Natural killer cell (primary cell): ENCODE measurements around the gene PLEKHA6. TPM values are rescaled to one million over a fixed set of nuclear protein-coding genes. Genes with fewer than 3 reads are reported as not detected.

Experiments
- ATAC-seq, 3 donors: fragments of 150-1000 bp in 2 of 3; fragments of 200-7000 bp in 1 of 3; cut with Tn5 transposase; 1 replicate in 1 of 3; 2 replicates in 2 of 3; pipeline ENCODE4 v1.10.0; 2021; ENCODE audit warnings: mild to moderate bottlenecking in 2 of 3, moderate library complexity in 2 of 3
- DNase-seq, 2 donors: peaks; one replicate each; pipeline versions ENCODE4 v3.0.0 to v3.0.0-alpha.2; 2013 to 2021; ENCODE audit warnings: mixed read lengths in 1 of 2
- H3K27ac ChIP-seq: one replicate; pipeline ENCODE4 v1.5.1; 2013; ENCODE audit warnings: mild to moderate bottlenecking, low read length
- H3K27me3 ChIP-seq: one replicate; pipeline ENCODE4 v1.6.1; 2013; ENCODE audit warnings: low read length; ENCODE audit not compliant: control insufficient read depth, insufficient read depth
- H3K36me3 ChIP-seq: one replicate; pipeline ENCODE4 v1.6.1; 2013; ENCODE audit warnings: low read length; ENCODE audit not compliant: control insufficient read depth, insufficient read depth
- H3K4me1 ChIP-seq: one replicate; pipeline ENCODE4 v1.6.1; 2013; ENCODE audit warnings: low read length; ENCODE audit not compliant: control insufficient read depth, insufficient read depth
- H3K4me3 ChIP-seq: one replicate; pipeline ENCODE4 v1.5.1; 2013; ENCODE audit warnings: low read length
- H3K9me3 ChIP-seq: one replicate; pipeline ENCODE4 v1.6.1; 2013; ENCODE audit warnings: low read length; ENCODE audit not compliant: control insufficient read depth, insufficient read depth
- H3K27ac Mint-ChIP-seq, 2 donors: one replicate each; pipeline ENCODE4 v1.8.0; 2022; ENCODE audit warnings: mild to moderate bottlenecking in 2 of 2, mixed read lengths in 2 of 2, moderate library complexity in 1 of 2
- H3K27me3 Mint-ChIP-seq, 2 donors: one replicate each; pipeline ENCODE4 v1.8.0; 2022; ENCODE audit warnings: low read depth in 2 of 2, mixed read lengths in 2 of 2
- H3K36me3 Mint-ChIP-seq: one replicate; pipeline ENCODE4 v1.8.0; 2022; ENCODE audit warnings: mixed read lengths
- H3K4me1 Mint-ChIP-seq, 2 donors: one replicate each; pipeline ENCODE4 v1.8.0; 2022; ENCODE audit warnings: mixed read lengths in 2 of 2
- H3K4me3 Mint-ChIP-seq: one replicate; pipeline ENCODE4 v1.8.0; 2022; ENCODE audit warnings: mild to moderate bottlenecking, moderate library complexity, mixed read lengths
- H3K9me3 Mint-ChIP-seq, 2 donors: one replicate each; pipeline ENCODE4 v1.8.0; 2022; ENCODE audit warnings: mixed read lengths in 2 of 2
- CTCF ChIP-seq: fragments of 200-600 bp; IDR thresholded peaks from one replicate; pipeline ENCODE4 v1.8.0; 2022; ENCODE audit warnings: antibody characterized with exemption
- WGBS: methylation state at CpG from one replicate; pipeline ENCODE4 v1.1.7; 2013; ENCODE audit warnings: missing lambda C conversion rate; ENCODE audit not compliant: insufficient coverage; 5-methylcytosine and 5-hydroxymethylcytosine counted together
- intact Hi-C: fragments of 100-400 bp; cut with micrococcal nuclease; formaldehyde crosslinking; loops from one replicate; pipeline ENCODE4 v1.14.2; 2022
- total RNA-seq, 4 donors: library from RNA; stranded (reverse); fragments of 120-200 nt in 1 of 4; gene quantifications; one replicate each; pipeline versions ENCODE4 v1.2.3 to v1.2.4, GENCODE V29; 2013 to 2022

Gene PLEKHA6
- total RNA-seq, 3 donors from 2014 or later (not counting 1 experiment from before 2014, with no cell fraction given): 0.10 to 0.43 (median 0.16) TPM

DNA sequence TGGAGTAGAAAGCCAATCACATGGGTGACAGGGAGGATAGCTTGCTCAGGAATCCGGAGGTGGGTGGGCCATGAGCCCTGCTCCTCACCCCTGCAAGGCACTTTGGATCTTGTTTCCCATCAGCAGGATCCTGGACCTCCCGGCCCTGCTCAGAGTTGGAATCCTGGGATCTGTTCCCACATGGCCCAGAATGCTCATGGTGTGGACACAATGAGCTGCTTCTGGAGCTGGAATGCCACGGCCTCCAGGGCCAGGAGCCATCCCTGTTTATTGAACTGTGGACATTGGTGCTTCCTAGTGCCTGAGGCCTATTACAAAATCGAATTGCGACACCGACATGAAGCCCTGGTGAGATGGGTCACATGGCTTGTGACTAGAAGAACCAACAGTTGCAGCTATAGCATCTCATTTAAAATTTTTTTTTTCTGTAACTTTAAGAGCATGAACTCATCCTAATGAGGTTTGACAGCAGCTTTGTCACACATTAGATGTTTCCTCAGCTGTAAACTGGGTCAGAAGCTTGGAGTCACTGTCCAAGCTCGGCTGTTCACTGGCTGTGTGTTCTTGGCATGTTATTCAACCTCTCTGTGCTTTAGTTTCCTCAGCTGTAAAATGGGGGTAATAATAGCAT lies 105.6 kb downstream of the PLEKHA6 start:
- Histone ChIP-seq H3K36me3 (no peaks in the 10 kb centered on the region), H3K4me1 (no peaks in the 10 kb centered on the region), H3K4me3 (no peak overlapping the region), H3K27ac (no peak overlapping the region), H3K27me3 (no peaks in the 10 kb centered on the region), H3K9me3 (no peaks in the 10 kb centered on the region)
- no peaks in the 10 kb centered on the region for H3K9me3 Mint-ChIP-seq
- H3K36me3 Mint-ChIP-seq: no peaks in the 10 kb centered on the region
- H3K4me3 Mint-ChIP-seq: no peak overlapping the region
- no peaks in the 10 kb centered on the region for H3K4me1 Mint-ChIP-seq
- no peaks in the 10 kb centered on the region for H3K27me3 Mint-ChIP-seq
- TF ChIP-seq CTCF: no peak
- WGBS: 88% methylated on average over 7 of the region's 7 CpGs
- no peak overlapping the region for H3K27ac Mint-ChIP-seq
- ATAC-seq (no peak), DNase-seq (no peak)
- intact Hi-C loops: no loop called here

DNA sequence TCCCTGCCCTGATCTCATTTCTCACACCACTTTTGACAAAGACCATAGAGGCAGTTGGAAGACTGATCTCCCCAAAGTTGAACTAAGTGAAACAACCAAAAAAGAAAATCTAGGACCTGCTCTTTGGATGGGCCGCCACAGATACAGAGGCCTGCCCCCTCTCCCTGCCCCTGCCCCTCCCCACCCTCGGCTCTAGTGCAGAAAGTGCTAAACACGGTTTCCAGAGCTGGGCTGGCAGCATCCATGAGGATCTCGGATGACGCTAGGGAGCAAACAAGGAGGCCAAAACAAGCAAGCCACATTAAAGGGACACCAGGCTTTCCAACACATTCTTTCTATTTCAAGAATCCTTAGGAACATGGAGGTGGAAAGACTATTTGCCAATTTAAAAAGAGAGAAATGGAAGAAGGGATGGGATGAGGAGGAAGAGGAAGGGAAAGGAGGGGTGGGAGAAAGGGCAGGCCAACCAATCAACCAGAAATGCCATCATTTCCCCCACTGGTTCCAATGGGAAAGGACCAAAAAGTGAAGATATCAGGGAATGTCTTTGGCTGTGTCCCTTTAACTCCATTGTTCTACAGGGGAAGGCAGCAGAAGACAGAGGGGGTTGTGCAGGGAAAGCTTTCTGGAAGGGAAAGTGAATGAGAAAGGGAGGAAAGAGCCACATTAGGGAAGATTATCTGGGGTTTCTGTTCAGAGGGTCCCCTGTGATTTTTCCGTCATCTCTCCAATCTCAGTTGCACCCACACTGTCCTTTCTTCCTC lies 107.6 kb downstream of the PLEKHA6 start:
- Mint-ChIP-seq H3K27me3 (no peaks in the 10 kb centered on the region), H3K27ac (no peak overlapping the region), H3K9me3 (no peaks in the 10 kb centered on the region), H3K4me1 (no peaks in the 10 kb centered on the region), H3K36me3 (no peaks in the 10 kb centered on the region), H3K4me3 (no peak overlapping the region)
- 84% methylated on average over 6 of the region's 6 CpGs for WGBS
- H3K4me3 ChIP-seq: no peak overlapping the region
- intact Hi-C loops: no loop called here
- no peak for DNase-seq
- H3K9me3 ChIP-seq: no peaks in the 10 kb centered on the region
- H3K27ac ChIP-seq: no peak overlapping the region
- no peak for TF ChIP-seq CTCF
- no peaks in the 10 kb centered on the region for H3K27me3 ChIP-seq
- no peak for ATAC-seq
- no peaks in the 10 kb centered on the region for H3K4me1 ChIP-seq
- H3K36me3 ChIP-seq: no peaks in the 10 kb centered on the region

DNA sequence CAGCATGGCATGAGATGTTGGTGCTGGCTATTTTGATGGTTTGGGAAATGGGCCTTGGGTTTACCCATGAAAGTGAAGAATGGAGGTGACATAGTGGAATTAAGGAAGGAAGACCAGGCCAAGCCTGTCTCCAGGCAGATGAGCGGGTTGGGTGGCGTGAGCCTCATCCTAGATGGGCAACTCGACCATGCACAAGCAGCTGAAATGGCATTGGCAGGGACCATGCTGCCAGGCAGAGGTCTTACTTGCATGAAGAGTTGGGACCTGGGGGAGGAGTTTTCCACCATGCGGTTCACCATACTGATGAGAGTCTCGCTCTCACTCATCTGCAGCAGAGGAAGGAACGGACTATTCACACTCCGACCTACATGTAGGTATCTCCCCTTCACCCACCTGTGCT lies 108.4 kb downstream of the PLEKHA6 start:
- no peak overlapping the region for H3K27ac Mint-ChIP-seq
- DNase-seq (no peak), ATAC-seq (no peak)

More for the DNA sequence above, 108.4 kb downstream of the PLEKHA6 start:
- no peaks in the 10 kb centered on the region for H3K36me3 Mint-ChIP-seq
- H3K27ac ChIP-seq: no peak overlapping the region
- H3K27me3 Mint-ChIP-seq: no peaks in the 10 kb centered on the region
- H3K9me3 Mint-ChIP-seq: no peaks in the 10 kb centered on the region
- H3K4me3 ChIP-seq: no peak overlapping the region
- no peak for TF ChIP-seq CTCF
- no peaks in the 10 kb centered on the region for H3K4me1 Mint-ChIP-seq
- H3K9me3 ChIP-seq: no peaks in the 10 kb centered on the region
- H3K4me3 Mint-ChIP-seq: no peak overlapping the region
- 95% methylated on average over 7 of the region's 7 CpGs for WGBS
- intact Hi-C loops: no loop called here
- no peaks in the 10 kb centered on the region for H3K4me1 ChIP-seq
- H3K36me3 ChIP-seq: no peaks in the 10 kb centered on the region
- H3K27me3 ChIP-seq: no peaks in the 10 kb centered on the region
